OCI-LY1 (cell line): ENCODE measurements around the gene CACFD1.

Source experiments
- H2AFZ ChIP-seq: fragments of 200-600 bp; sonication (generic), shearing (Covaris generic); 2 replicates; pipeline ENCODE4 v1.6.0; 2014; ENCODE audit warnings: antibody characterized with exemption, mild to moderate bottlenecking, low read length
- H3F3A ChIP-seq: fragments of 200-600 bp; sonication (generic), shearing (Covaris generic); 2 replicates; pipeline ENCODE4 v1.6.0; 2014; ENCODE audit warnings: mild to moderate bottlenecking, antibody characterized with exemption, low read length, moderate library complexity; ENCODE audit not compliant: insufficient read depth
- H3K27ac ChIP-seq: fragments of 200-600 bp; sonication (generic); 2 replicates; pipeline ENCODE4 v1.5.1; 2014; ENCODE audit warnings: low read length, mixed run types, mild to moderate bottlenecking, low read depth; ENCODE audit not compliant: poor library complexity, severe bottlenecking
- H3K27me3 ChIP-seq: fragments of 200-600 bp; sonication (generic); 2 replicates; pipeline ENCODE4 v1.6.0; 2014; ENCODE audit warnings: antibody characterized with exemption, mild to moderate bottlenecking, low read length, moderate library complexity; ENCODE audit not compliant: insufficient read depth
- H3K36me3 ChIP-seq: fragments of 200-600 bp; sonication (generic); 2 replicates; pipeline ENCODE4 v1.6.1; 2014; ENCODE audit warnings: mild to moderate bottlenecking, antibody characterized with exemption, low read length, moderate library complexity, mixed read lengths; ENCODE audit not compliant: insufficient read depth
- H3K4me1 ChIP-seq: fragments of 200-600 bp; sonication (generic); 2 replicates; pipeline ENCODE4 v1.5.1; 2014; ENCODE audit warnings: mild to moderate bottlenecking, low read length, moderate library complexity; ENCODE audit not compliant: insufficient read depth, severe bottlenecking
- H3K4me2 ChIP-seq: fragments of 200-600 bp; sonication (generic), shearing (Covaris generic); 2 replicates; pipeline ENCODE4 v1.6.1; 2014; ENCODE audit warnings: low read length
- H3K4me3 ChIP-seq: fragments of 200-600 bp; sonication (generic); 2 replicates; pipeline ENCODE4 v1.5.1; 2014; ENCODE audit warnings: low read length, low read depth, mild to moderate bottlenecking, mixed read lengths; ENCODE audit not compliant: poor library complexity, severe bottlenecking
- H3K79me2 ChIP-seq: fragments of 200-600 bp; shearing (Covaris generic); 2 replicates; pipeline ENCODE4 v1.6.1; 2016; ENCODE audit warnings: mixed run types, low read length, mixed read lengths; ENCODE audit not compliant: insufficient read depth
- H3K9ac ChIP-seq: fragments of 200-600 bp; sonication (generic), shearing (Covaris generic); 2 replicates; pipeline ENCODE4 v1.6.1; 2014; ENCODE audit warnings: mild to moderate bottlenecking, low read length, mixed read lengths
- H3K9me2 ChIP-seq: fragments of 200-600 bp; sonication (generic), shearing (Covaris generic); 2 replicates; pipeline ENCODE4 v1.6.1; 2014; ENCODE audit warnings: low read depth, mild to moderate bottlenecking, low read length, mixed read lengths
- H3K9me3 ChIP-seq: fragments of 200-600 bp; shearing (Covaris generic); 2 replicates; pipeline ENCODE4 v1.6.1; 2014; ENCODE audit warnings: low read length, mixed read lengths
- H4K20me1 ChIP-seq: fragments of 200-600 bp; sonication (generic), shearing (Covaris generic); 2 replicates; pipeline ENCODE4 v1.6.0; 2016; ENCODE audit warnings: mild to moderate bottlenecking, low read length; ENCODE audit not compliant: insufficient read depth
- EZH2 ChIP-seq: fragments of 200-600 bp; sonication (generic), shearing (Covaris generic); IDR thresholded peaks from 2 replicates; pipeline ENCODE4 v1.8.0; 2017; ENCODE audit warnings: borderline replicate concordance, mixed run types, mild to moderate bottlenecking, antibody characterized with exemption, low read length, moderate library complexity, mixed read lengths
- TF ChIP-seq, protein P1 (sequence below): fragments of 200-600 bp; sonication (generic), shearing (Covaris generic); IDR thresholded peaks from 2 replicates; pipeline ENCODE4 v1.5.1; 2017; ENCODE audit warnings: mild to moderate bottlenecking, antibody characterized with exemption, low read length, moderate library complexity, mixed read lengths

CACFD1 gene

GRCh38 chr9:133493845-133494540 lies 34.2 kb downstream of the CACFD1 start:
- Histone ChIP-seq H3K27me3 (peaks cover 7% of the 10 kb centered on the region; the same call in 1 of the 2 replicates), H3K79me2 (no peaks in the 10 kb centered on the region), H3K4me1 (no peaks in the 10 kb centered on the region)

DNA sequence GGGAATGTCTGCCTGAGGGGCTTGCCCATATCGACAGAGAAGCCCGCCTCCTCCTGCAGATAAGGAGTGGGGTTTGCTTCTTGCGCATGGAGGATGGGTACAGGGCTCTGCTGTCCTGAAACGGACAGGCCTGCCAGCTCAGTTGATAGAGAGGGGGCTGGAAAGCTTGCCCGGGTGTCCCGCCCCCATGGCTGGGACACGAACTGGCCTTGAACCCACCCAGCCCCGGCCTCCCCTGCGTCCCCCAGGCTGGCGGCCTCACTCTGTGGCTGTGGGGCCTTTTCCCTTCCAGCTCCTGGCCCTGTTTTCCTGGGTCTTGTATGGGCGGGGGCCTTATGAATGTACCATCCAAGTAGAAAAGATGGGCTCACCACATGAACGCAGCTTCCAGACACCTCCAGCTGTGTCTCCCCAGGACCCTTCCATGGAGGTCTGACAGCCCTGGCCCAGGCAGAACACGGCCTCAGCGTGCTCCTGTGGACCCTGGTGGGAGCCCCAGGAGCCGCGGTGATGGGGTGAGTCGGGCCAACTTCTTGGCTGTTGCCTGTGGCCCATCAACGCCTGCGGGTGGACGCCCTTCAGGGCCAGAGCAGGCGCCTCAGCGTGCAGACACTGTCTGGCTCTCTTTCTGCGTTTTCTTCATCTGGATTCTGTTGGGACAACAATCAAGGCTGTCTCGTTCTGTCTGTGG lies 35.0 kb downstream of the CACFD1 start:
- no peak overlapping the region for H2AFZ ChIP-seq
- no peaks in the 10 kb centered on the region for H3K4me1 ChIP-seq
- no peak for TF ChIP-seq EZH2
- TF ChIP-seq, protein P1, sequence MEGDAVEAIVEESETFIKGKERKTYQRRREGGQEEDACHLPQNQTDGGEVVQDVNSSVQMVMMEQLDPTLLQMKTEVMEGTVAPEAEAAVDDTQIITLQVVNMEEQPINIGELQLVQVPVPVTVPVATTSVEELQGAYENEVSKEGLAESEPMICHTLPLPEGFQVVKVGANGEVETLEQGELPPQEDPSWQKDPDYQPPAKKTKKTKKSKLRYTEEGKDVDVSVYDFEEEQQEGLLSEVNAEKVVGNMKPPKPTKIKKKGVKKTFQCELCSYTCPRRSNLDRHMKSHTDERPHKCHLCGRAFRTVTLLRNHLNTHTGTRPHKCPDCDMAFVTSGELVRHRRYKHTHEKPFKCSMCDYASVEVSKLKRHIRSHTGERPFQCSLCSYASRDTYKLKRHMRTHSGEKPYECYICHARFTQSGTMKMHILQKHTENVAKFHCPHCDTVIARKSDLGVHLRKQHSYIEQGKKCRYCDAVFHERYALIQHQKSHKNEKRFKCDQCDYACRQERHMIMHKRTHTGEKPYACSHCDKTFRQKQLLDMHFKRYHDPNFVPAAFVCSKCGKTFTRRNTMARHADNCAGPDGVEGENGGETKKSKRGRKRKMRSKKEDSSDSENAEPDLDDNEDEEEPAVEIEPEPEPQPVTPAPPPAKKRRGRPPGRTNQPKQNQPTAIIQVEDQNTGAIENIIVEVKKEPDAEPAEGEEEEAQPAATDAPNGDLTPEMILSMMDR, result no peak
- H3K9ac ChIP-seq, result no peak overlapping the region
- H3K79me2 ChIP-seq, result no peaks in the 10 kb centered on the region
- no peaks in the 10 kb centered on the region for H4K20me1 ChIP-seq
- H3K27me3 ChIP-seq, result peaks cover 7% of the 10 kb centered on the region; the same call in 1 of the 2 replicates
- H3K4me2 ChIP-seq, result no peak overlapping the region
- H3K9me3 ChIP-seq, result no peaks in the 10 kb centered on the region
- H3K36me3 ChIP-seq, result no peaks in the 10 kb centered on the region
- H3K9me2 ChIP-seq, result no peaks in the 10 kb centered on the region
- H3K27ac ChIP-seq, result no peak overlapping the region
- H3K4me3 ChIP-seq, result no peak overlapping the region
- no peaks in the 10 kb centered on the region for H3F3A ChIP-seq

More at GRCh38 chr9:133493845-133494540, 34.2 kb downstream of the CACFD1 start:
- Histone ChIP-seq H3K4me3 (no peak overlapping the region), H3K9me3 (no peaks in the 10 kb centered on the region), H3K27ac (no peak overlapping the region), H2AFZ (no peak overlapping the region), H3K9ac (no peak overlapping the region), H4K20me1 (no peaks in the 10 kb centered on the region), H3F3A (no peaks in the 10 kb centered on the region), H3K36me3 (no peaks in the 10 kb centered on the region), H3K9me2 (no peaks in the 10 kb centered on the region), H3K4me2 (no peak overlapping the region)
- no peak for TF ChIP-seq EZH2
- TF ChIP-seq, protein P1, result no peak

DNA sequence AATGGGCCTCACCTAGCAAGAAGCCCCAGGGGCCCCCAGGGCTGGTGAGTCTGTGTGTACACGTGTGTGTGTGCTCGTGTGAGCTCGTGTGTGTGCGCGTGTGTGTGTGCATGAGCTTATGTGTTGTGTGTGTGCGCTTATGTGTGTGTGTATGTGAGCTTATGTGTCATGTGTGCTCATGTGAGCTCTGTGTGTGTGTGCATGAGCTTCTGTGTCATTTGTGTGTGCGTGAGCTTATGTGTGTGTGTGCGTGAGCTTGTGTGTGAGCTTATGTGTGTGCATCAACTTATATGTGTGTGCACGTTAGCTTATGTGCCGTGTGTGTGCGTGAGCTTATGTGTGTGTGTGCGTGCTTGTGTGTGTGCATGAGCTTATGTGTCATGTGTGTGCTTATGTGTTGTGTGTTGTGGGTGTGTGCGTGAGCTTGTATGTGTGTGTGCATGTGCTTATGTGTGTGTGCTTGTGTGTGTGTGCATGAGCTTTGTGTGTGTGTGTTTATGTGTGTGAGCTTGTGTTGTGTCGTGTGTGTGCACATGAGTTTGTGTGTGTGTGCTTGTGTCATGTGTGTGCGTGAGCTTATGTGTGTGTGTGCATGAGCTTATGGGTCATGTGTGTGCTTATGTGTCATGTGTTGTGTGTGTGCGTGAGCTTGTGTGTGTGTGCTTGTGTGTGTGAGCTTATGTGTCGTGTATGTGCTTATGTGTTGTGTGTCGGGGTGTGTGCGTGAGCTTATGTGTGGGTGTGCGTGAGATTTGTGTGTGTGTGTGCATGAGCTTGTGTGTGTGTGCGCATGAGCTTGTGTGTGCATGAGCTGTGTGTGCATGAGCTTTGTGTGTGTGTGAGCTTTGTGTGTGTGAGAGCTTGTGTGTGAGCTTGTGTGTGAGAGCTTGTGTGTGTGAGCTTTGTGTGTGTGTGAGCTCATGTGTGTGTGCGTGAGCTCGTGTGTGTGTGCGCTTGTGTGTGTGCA lies 35.8 kb downstream of the CACFD1 start:
- H3K27ac ChIP-seq, result no peak overlapping the region
- peaks cover 3% of the 10 kb centered on the region; the same call in 1 of the 2 replicates for H3K27me3 ChIP-seq
- H3K9me2 ChIP-seq, result no peaks in the 10 kb centered on the region
- no peak overlapping the region for H3K4me3 ChIP-seq
- H3K79me2 ChIP-seq, result no peaks in the 10 kb centered on the region
- H3K9me3 ChIP-seq, result no peaks in the 10 kb centered on the region
- no peaks in the 10 kb centered on the region for H3K4me1 ChIP-seq
- H4K20me1 ChIP-seq, result no peaks in the 10 kb centered on the region
- no peak overlapping the region for H3K9ac ChIP-seq
- H3K4me2 ChIP-seq, result no peak overlapping the region
- no peak for TF ChIP-seq EZH2
- TF ChIP-seq, protein P1, result no peak
- no peaks in the 10 kb centered on the region for H3F3A ChIP-seq
- no peak overlapping the region for H2AFZ ChIP-seq
- no peaks in the 10 kb centered on the region for H3K36me3 ChIP-seq
